AG20443 (cell line): ENCODE results near the gene RAD51B.

Experiments
- DNase-seq: peaks from one replicate; pipeline ENCODE4 v3.0.0; 2012; ENCODE audit warnings: low spot score, mixed read lengths

RAD51B gene

GRCh38 chr14:68234101-68234905, 414.7 kb downstream of the RAD51B start:
- no peak for DNase-seq

DNA sequence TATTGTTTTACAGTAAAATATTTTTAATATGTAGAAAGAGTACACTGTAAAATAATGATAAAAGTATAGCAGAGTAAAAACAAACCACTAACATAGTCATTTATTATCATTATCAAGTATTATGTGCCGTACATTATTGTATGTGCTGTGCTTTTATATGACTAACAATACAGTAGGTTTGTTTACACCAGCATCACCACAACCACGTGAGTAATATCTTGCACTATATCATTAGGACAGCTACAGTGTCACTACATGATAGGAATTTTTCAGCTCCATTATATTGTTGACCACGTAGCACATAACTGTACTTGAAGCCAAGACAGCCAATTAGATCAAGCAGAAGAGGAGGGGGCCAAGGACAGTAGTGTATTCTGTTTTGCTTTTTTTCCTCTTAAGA, 415.4 kb downstream of the RAD51B start:
- no peak for DNase-seq

- DNase-seq, result no peak
These were observed 417.2 kb downstream of the RAD51B start for GRCh38 chr14:68236582-68237458.

GRCh38 chr14:68238551-68238950, 419.0 kb downstream of the RAD51B start:
- no peak for DNase-seq

DNA sequence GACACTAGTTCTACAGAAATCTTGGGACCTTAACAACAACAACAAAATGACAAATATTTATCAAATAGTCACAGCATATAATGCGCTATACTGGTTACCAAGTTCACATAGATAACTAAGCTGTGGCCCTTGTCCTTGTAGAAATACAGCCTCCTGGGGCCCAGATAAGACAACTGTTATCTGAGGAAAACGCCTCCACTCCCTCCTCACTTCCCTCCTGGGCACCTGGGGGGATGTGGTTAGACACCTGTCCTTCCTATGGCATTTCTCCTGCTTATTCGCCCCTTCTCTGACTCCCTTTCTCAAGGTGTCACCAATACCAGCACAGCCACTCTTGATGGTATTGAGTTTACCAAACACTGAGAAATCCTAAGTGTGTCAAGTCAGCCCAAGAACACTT, 419.4 kb downstream of the RAD51B start:
- DNase-seq, result no peak

- no peak for DNase-seq
These were observed 420.6 kb downstream of the RAD51B start for GRCh38 chr14:68239988-68240771.

- DNase-seq, result no peak
These were observed 422.4 kb downstream of the RAD51B start for GRCh38 chr14:68241862-68242487.

DNA sequence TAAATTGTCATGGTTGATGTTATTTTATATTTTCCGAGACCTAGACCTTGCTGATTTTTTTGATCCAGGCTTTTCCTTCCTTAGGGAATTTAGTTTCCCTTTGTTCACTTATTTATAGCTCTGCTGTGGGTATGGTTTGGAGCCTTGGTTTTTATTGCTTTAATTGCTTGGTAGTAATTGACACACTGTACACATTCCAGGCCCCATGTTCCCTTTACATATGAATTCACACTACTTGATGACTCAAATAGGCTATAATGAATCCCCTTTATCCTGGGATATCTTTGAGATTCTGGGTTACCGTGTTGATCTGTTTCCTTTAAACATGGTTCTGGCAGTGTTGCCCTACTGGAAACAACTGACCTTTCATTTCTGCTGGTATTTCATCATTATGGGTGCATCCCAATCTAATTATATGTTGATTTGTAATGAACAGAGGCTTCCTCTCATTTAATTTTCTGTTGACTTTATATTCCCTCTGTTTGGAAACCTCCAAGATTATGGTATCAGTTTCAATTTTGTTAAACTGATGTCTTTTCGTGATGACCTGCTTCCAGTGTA, 424.0 kb downstream of the RAD51B start:
- no peak for DNase-seq

- DNase-seq, result no peak
These were observed 424.8 kb downstream of the RAD51B start for GRCh38 chr14:68244262-68244980.

DNA sequence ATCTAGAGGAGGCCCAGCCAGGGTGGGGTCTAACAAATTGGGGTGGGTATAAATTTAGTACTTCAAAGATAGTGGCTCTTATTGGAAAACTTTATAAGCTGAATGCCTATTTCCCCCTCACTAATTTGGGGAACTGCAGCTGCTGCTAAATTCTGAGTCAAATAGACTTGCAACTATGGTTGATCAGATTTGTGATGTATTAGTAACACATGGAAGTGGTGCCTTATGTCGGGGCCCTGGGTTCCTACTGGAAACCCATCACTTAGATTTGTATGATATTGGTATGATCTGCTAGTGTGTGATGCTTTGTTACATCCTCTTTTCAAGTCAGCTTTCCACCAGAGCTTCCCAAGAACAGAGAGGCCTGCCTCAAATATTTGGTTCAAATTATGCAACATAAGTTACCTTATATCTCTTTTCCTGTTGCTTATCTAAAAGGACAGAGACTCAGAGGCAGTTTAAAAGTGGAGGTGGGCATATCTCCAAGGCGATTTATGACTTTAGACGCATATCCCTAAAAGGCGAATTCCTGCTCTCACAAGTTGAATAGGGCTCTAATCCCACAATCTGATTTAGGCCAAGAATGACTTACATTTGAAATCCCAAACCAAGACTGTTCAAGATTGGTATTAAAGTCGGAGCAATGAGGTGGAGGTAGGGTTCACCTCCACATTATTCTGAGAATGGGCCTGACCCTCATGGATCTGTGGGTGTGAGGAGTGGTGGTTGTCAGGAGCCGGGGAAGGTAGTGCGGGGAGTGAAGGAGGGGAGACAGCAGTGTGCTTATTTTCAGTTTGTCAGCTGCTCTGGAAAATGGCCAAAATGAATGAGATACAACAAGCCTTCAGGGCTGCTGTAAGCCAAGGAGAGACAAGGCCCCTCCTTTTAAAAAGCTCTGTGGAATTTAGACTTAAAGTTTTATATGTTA, 425.8 kb downstream of the RAD51B start:
- peak; percentile 22 for DNase-seq

GRCh38 chr14:68246074-68246785, 426.7 kb downstream of the RAD51B start:
- no peak for DNase-seq

- no peak for DNase-seq
These were observed 427.2 kb downstream of the RAD51B start for GRCh38 chr14:68246786-68247105.

- no peak for DNase-seq
These were observed 427.7 kb downstream of the RAD51B start for GRCh38 chr14:68247274-68247673.

- no peak for DNase-seq
These were observed 428.2 kb downstream of the RAD51B start for GRCh38 chr14:68247676-68248268.

DNA sequence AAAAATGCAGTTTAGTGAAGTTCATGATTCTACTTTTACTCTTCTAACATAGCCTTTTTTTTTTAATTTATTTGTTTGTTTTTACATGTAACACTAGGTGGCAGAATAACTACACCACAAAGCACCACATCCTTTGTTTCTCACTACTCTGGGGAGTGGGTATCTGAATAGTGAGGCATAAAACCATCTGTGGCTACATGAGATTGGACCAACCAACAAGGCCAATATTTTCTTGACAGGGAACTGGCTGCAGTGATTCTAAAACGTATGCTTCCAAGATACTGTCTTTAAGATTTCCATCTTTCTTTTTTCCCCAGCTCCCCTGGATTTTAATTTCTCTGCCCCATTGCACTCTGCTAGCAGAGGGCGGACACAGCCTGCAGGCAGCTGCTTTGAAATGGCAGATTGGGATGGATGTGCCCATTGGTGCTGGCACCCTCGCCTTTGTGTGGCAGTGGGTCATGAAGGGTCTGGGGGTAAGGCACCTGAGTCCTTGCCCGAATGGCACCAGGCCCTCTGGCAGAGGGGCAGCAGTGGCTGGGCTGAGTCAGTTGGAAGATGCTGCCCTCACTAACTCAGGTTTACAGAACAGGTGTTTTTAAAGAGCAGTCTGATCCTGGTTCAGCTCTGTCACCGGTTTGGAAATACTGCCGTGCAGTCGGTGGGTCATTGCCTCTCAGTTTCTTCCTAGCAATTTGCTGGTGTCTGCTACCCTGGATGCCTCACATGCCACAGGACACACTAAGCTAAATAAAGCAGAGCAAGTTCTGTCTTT, 429.1 kb downstream of the RAD51B start:
- DNase-seq, result peak; percentile 48

GRCh38 chr14:68249661-68250451, 430.3 kb downstream of the RAD51B start:
- peak; percentile 43 for DNase-seq
